Keratinocyte (primary cell): ENCODE data around the gene MINK1. TPM values are rescaled to one million over a fixed set of nuclear protein-coding genes. Genes with fewer than 3 reads are reported as not detected.

ENCODE experiments used
- DNase-seq: peaks from one replicate; pipeline ENCODE4 v3.0.0-alpha.2; 2011; ENCODE audit warnings: low read depth, missing footprints, low spot score
- FAIRE-seq: peaks from 2 replicates; lab custom pipeline; 2011; peaks lifted over from hg19 to GRCh38; lab: Jason Lieb, UNC
- H2AFZ ChIP-seq: 2 replicates; pipeline ENCODE4 v1.6.0; 2012; ENCODE audit warnings: low read length, control low read depth, inconsistent platforms; ENCODE audit not compliant: control insufficient read depth
- H3K27ac ChIP-seq: 2 replicates; pipeline ENCODE4 v1.5.1; 2011; ENCODE audit warnings: low read length; ENCODE audit not compliant: control insufficient read depth, insufficient read depth
- H3K27me3 ChIP-seq: 3 replicates; pipeline ENCODE4 v1.6.0; 2011; ENCODE audit warnings: low read length; ENCODE audit not compliant: control insufficient read depth, insufficient read depth; ENCODE audit errors: extremely low read depth
- H3K36me3 ChIP-seq, 2 experiments: 2 replicates in 1 of 2; 3 replicates in 1 of 2; pipeline ENCODE4 v1.5.1; 2011; ENCODE audit warnings: low read length in 2 of 2, mild to moderate bottlenecking in 1 of 2; ENCODE audit not compliant: control insufficient read depth in 2 of 2, insufficient read depth in 2 of 2; ENCODE audit errors: extremely low read depth in 1 of 2
- H3K4me1 ChIP-seq: 3 replicates; pipeline ENCODE4 v1.5.1; 2011; ENCODE audit warnings: low read length; ENCODE audit not compliant: control insufficient read depth, insufficient read depth; ENCODE audit errors: extremely low read depth
- H3K4me2 ChIP-seq: 3 replicates; pipeline ENCODE4 v1.6.0; 2011; ENCODE audit warnings: low read depth, low read length; ENCODE audit not compliant: control insufficient read depth, insufficient read depth; ENCODE audit errors: extremely low read depth
- H3K4me3 ChIP-seq, 3 experiments: fragments of 200-600 bp in 1 of 3; sonication (generic) in 1 of 3; 2 replicates in 2 of 3; 3 replicates in 1 of 3; pipeline ENCODE4 v1.5.1; 2011 to 2016; ENCODE audit warnings: low read length in 3 of 3, mild to moderate bottlenecking in 3 of 3, control low read depth in 2 of 3, inconsistent platforms in 1 of 3, low read depth in 1 of 3, mixed read lengths in 1 of 3, mixed run types in 1 of 3, moderate library complexity in 1 of 3; ENCODE audit not compliant: control insufficient read depth in 2 of 3, insufficient read depth in 2 of 3; ENCODE audit errors: extremely low read depth in 1 of 3
- H3K79me2 ChIP-seq: 2 replicates; pipeline ENCODE4 v1.6.0; 2012; ENCODE audit warnings: low read length; ENCODE audit not compliant: control insufficient read depth, insufficient read depth
- H3K9ac ChIP-seq: 3 replicates; pipeline ENCODE4 v1.6.0; 2011; ENCODE audit warnings: low read length; ENCODE audit not compliant: control insufficient read depth, insufficient read depth; ENCODE audit errors: extremely low read depth
- H3K9me1 ChIP-seq: 3 replicates; pipeline ENCODE4 v1.6.0; 2011; ENCODE audit warnings: low read length; ENCODE audit not compliant: control insufficient read depth, insufficient read depth; ENCODE audit errors: extremely low read depth
- H3K9me3 ChIP-seq: 2 replicates; pipeline ENCODE4 v1.5.1; 2012; ENCODE audit warnings: low read depth, low read length; ENCODE audit not compliant: control insufficient read depth
- H4K20me1 ChIP-seq: 3 replicates; pipeline ENCODE4 v1.6.0; 2011; ENCODE audit warnings: low read length; ENCODE audit not compliant: control insufficient read depth, insufficient read depth; ENCODE audit errors: extremely low read depth
- EZH2 ChIP-seq: IDR thresholded peaks from one replicate; pipeline ENCODE4 v1.6.1; 2012; ENCODE audit warnings: inconsistent platforms, mild to moderate bottlenecking, low read length, moderate library complexity
- dilution Hi-C: fragments of 300-500 bp; cut with MboI; formaldehyde crosslinking; loops from one replicate; pipeline ENCODE4 v1.7.0; 2020; ENCODE audit warnings: low sequenced_read_pairs; ENCODE audit not compliant: extremely low pct_ligation_motif_present
- polyA plus RNA-seq, 5 experiments: library from polyadenylated mRNA; depleted of rRNA in 3 of 5; stranded (reverse) in 3 of 5; stranded (forward) in 1 of 5; unstranded in 1 of 5; fragments of >200 nt; gene quantifications; 1 replicate in 1 of 5; 2 replicates in 3 of 5; 3 replicates in 1 of 5; pipeline versions ENCODE4 v1.2.1 to v1.2.3, GENCODE V29; 2011 to 2012; ENCODE audit warnings: missing spikeins in 2 of 5, low read depth in 1 of 5, low replicate concordance in 1 of 5
- TF ChIP-seq, protein P1 (sequence below), 3 experiments: IDR thresholded peaks in 1 of 3; conservative IDR thresholded peaks in 1 of 3; optimal IDR thresholded peaks in 1 of 3; 2 replicates in 2 of 3; 3 replicates in 1 of 3; pipeline versions ENCODE3 to v1.5.1; 2011; ENCODE audit warnings: low read length in 3 of 3, mild to moderate bottlenecking in 3 of 3, moderate library complexity in 2 of 3, control low read depth in 1 of 3, inconsistent platforms in 1 of 3; ENCODE audit not compliant: insufficient read depth in 2 of 3; ENCODE audit errors: extremely low read depth in 1 of 3

Gene MINK1
- polyA plus RNA-seq, 1 donor (not counting 4 experiments of a cell fraction or from before 2014, with no cell fraction given), result 82.8 TPM

DNA sequence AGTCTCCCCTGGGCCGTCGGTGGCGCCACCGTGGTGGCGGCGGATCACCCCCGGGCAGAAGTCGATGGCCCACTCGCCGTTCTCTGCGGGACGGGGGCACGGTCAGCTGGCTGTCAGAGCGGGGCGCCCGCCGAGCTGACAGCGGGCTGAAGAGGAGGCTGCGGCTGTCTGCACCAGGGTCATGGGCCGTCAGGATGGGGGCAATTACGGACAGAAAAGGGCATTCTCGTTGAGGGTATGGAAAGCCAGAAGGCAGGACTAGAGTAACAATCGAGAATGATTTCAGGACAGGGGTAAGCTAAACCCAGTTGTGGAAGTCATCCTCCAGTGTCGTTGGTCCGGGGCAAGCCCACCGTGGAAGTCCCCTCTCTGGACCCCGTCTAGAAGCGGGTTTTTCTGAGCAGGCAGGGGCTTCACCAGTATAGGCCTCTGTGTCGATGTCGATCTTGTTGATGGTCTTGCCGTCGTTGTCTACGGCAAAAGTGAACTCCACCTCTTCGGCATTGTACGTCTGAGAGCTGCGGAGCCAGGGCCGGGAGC is 68.0 kb downstream of the MINK1 start:
- dilution Hi-C loops, result no loop called here
- no peak overlapping the region for H3K4me2 ChIP-seq
- no peak overlapping the region for H2AFZ ChIP-seq
- no peak for FAIRE-seq
- H3K9me3 ChIP-seq, result no peaks in the 10 kb centered on the region
- DNase-seq, result no peak
- H3K27me3 ChIP-seq, result no peaks in the 10 kb centered on the region
- no peaks in the 10 kb centered on the region for H3K79me2 ChIP-seq
- H3K4me1 ChIP-seq, result peaks cover 16% of the 10 kb centered on the region
- TF ChIP-seq, protein P1, sequence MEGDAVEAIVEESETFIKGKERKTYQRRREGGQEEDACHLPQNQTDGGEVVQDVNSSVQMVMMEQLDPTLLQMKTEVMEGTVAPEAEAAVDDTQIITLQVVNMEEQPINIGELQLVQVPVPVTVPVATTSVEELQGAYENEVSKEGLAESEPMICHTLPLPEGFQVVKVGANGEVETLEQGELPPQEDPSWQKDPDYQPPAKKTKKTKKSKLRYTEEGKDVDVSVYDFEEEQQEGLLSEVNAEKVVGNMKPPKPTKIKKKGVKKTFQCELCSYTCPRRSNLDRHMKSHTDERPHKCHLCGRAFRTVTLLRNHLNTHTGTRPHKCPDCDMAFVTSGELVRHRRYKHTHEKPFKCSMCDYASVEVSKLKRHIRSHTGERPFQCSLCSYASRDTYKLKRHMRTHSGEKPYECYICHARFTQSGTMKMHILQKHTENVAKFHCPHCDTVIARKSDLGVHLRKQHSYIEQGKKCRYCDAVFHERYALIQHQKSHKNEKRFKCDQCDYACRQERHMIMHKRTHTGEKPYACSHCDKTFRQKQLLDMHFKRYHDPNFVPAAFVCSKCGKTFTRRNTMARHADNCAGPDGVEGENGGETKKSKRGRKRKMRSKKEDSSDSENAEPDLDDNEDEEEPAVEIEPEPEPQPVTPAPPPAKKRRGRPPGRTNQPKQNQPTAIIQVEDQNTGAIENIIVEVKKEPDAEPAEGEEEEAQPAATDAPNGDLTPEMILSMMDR (optimal IDR thresholded peaks at IDR 0.05 in 1 of 3, IDR thresholded peaks at IDR 0.05 in 1 of 3, conservative IDR thresholded peaks at IDR 0.05 in 1 of 3; ENCODE audit: extremely low read depth in 1 of 3, insufficient read depth in 2 of 3, low read length in 3 of 3), result no peak
- no peak for TF ChIP-seq EZH2
- H3K36me3 ChIP-seq, result peaks cover 7 to 9% of the 10 kb centered on the region in 2 experiments
- no peak overlapping the region for H3K27ac ChIP-seq
- no peaks in the 10 kb centered on the region for H3K9me1 ChIP-seq
- H4K20me1 ChIP-seq, result peaks cover 12% of the 10 kb centered on the region
- no peak overlapping the region for H3K9ac ChIP-seq
- H3K4me3 ChIP-seq, result no peak overlapping the region

DNA sequence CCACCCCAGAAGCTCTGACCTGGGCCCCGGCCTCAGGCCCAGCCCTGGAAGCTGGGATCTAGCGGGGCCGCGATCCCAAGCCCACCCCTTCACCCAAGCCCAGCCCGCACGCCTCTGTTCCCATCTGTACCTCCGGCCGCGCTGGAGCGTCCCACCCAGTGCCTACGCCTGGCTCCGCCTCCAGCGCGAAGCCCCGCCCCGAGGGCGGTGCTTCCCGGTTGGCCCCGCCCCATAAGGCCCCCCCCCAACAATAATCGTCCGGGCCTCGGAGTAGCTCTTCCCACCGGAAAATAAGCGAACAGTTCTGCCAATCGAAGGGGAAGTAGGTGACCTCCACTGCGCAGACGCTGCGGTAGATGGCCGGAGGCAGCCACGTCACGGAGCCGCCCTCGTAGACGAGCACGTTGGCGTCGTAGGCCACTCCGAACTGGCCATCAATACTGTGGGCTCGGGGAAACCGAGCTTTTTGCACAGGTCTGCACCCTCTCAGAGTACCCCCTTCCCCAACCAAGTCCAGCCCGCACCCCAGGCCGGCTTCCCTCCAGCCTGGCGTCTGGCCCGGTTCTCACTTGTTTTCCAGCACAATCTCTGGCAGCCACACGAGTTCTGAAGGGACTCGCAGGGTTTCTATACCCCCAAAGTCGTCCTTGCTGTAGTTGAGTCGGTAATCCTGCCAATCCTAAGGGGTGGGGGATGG is 68.7 kb downstream of the MINK1 start:
- no peak overlapping the region for H3K4me2 ChIP-seq
- dilution Hi-C loops, result no loop called here
- H3K27ac ChIP-seq, result no peak overlapping the region
- H3K9ac ChIP-seq, result no peak overlapping the region
- no peak overlapping the region for H3K4me3 ChIP-seq
- TF ChIP-seq, protein P1 (optimal IDR thresholded peaks at IDR 0.05 in 1 of 3, IDR thresholded peaks at IDR 0.05 in 1 of 3, conservative IDR thresholded peaks at IDR 0.05 in 1 of 3; ENCODE audit: extremely low read depth in 1 of 3, insufficient read depth in 2 of 3, low read length in 3 of 3), result no peak
- TF ChIP-seq EZH2, result no peak
- H3K79me2 ChIP-seq, result no peaks in the 10 kb centered on the region
- DNase-seq (no peak), FAIRE-seq (no peak)
- no peaks in the 10 kb centered on the region for H3K27me3 ChIP-seq
- no peaks in the 10 kb centered on the region for H3K9me3 ChIP-seq
- H2AFZ ChIP-seq, result no peak overlapping the region
- peaks cover 6% of the 10 kb centered on the region in 2 experiments for H3K36me3 ChIP-seq
- H4K20me1 ChIP-seq, result peaks cover 12% of the 10 kb centered on the region
- no peaks in the 10 kb centered on the region for H3K9me1 ChIP-seq
- peaks cover 16% of the 10 kb centered on the region for H3K4me1 ChIP-seq
